GM08714 (cell line): ENCODE measurements around the gene DNAH12.

ENCODE experiments used
- H3K4me3 ChIP-seq: fragments of 200-500 bp; sonication (Bioruptor generic); 2 replicates; pipeline ENCODE4 v1.5.1; 2014; ENCODE audit warnings: mild to moderate bottlenecking, low read length, inconsistent platforms
- ZNF274 ChIP-seq: IDR thresholded peaks from 2 replicates; pipeline ENCODE4 v1.6.1; 2012; ENCODE audit warnings: mild to moderate bottlenecking, low read depth, low read length

The DNAH12 gene

GRCh38 chr3:57275393-57275792 is 268.8 kb downstream of the DNAH12 start:
- no peak overlapping the region for H3K4me3 ChIP-seq
- no peak for TF ChIP-seq ZNF274

- no peak for TF ChIP-seq ZNF274
Observed at GRCh38 chr3:57274845-57275244, 269.3 kb downstream of the DNAH12 start.

GRCh38 chr3:57268416-57268815 is 275.7 kb downstream of the DNAH12 start:
- no peak for TF ChIP-seq ZNF274
- H3K4me3 ChIP-seq: no peak overlapping the region

More at GRCh38 chr3:57274845-57275244, 269.3 kb downstream of the DNAH12 start:
- no peak overlapping the region for H3K4me3 ChIP-seq

GRCh38 chr3:57261929-57262328 is 282.2 kb downstream of the DNAH12 start:
- no peak overlapping the region for H3K4me3 ChIP-seq
- no peak for TF ChIP-seq ZNF274

- TF ChIP-seq ZNF274: no peak
- no peak overlapping the region for H3K4me3 ChIP-seq
Observed at GRCh38 chr3:57261119-57261518, 283.0 kb downstream of the DNAH12 start.

GRCh38 chr3:57257678-57258077 is 286.5 kb downstream of the DNAH12 start:
- no peak overlapping the region for H3K4me3 ChIP-seq
- TF ChIP-seq ZNF274: no peak

GRCh38 chr3:57256844-57257243 is 287.3 kb downstream of the DNAH12 start:
- no peak for TF ChIP-seq ZNF274

GRCh38 chr3:57252404-57252803 is 291.7 kb downstream of the DNAH12 start:
- no peak for TF ChIP-seq ZNF274
- H3K4me3 ChIP-seq: no peak overlapping the region

More at GRCh38 chr3:57256844-57257243, 287.3 kb downstream of the DNAH12 start:
- no peak overlapping the region for H3K4me3 ChIP-seq

GRCh38 chr3:57244946-57245345 is 299.2 kb downstream of the DNAH12 start:
- no peak overlapping the region for H3K4me3 ChIP-seq
- TF ChIP-seq ZNF274: no peak
